Measurements from ENCODE around the gene DBNDD2. TPM values are rescaled to one million over a fixed set of nuclear protein-coding genes. Genes with fewer than 3 reads are reported as not detected.

DBNDD2 gene
- total and polyA plus RNA-seq, 2 donors from 2014 or later, result 50.7 to 51.5 TPM

- DNase-seq (no peak), FAIRE-seq (no peak)
- H3K27me3 ChIP-seq (ENCODE audit: control insufficient read depth, insufficient read depth, low read length), result no peaks in the 10 kb centered on the region
- intact Hi-C loops (cut with DNase I), result no loop called here
- H3K27ac ChIP-seq (ENCODE audit: low read depth in 2 of 2, low read length in 2 of 2), result no peak overlapping the region
- no peak overlapping the region for H3K9ac ChIP-seq (ENCODE audit: low read length in 3 of 3)
- H3K4me1 ChIP-seq (ENCODE audit: control insufficient read depth in 2 of 3, insufficient read depth in 2 of 3, low read depth in 1 of 3, low read length in 3 of 3), result peaks cover 0 to 9% (median 0%) of the 10 kb centered on the region in 3 donors
- H3K36me3 ChIP-seq (ENCODE audit: control insufficient read depth in 2 of 3, insufficient read depth in 3 of 3, low read length in 3 of 3), result peaks cover 0 to 6% (median 0%) of the 10 kb centered on the region in 3 donors
- H3K4me3 ChIP-seq (ENCODE audit: low read length in 3 of 3), result no peak overlapping the region
- no peaks in the 10 kb centered on the region for H3K9me3 ChIP-seq (ENCODE audit: control insufficient read depth in 2 of 3, insufficient read depth in 1 of 3, low read length in 3 of 3)
- TF ChIP-seq, protein P1, sequence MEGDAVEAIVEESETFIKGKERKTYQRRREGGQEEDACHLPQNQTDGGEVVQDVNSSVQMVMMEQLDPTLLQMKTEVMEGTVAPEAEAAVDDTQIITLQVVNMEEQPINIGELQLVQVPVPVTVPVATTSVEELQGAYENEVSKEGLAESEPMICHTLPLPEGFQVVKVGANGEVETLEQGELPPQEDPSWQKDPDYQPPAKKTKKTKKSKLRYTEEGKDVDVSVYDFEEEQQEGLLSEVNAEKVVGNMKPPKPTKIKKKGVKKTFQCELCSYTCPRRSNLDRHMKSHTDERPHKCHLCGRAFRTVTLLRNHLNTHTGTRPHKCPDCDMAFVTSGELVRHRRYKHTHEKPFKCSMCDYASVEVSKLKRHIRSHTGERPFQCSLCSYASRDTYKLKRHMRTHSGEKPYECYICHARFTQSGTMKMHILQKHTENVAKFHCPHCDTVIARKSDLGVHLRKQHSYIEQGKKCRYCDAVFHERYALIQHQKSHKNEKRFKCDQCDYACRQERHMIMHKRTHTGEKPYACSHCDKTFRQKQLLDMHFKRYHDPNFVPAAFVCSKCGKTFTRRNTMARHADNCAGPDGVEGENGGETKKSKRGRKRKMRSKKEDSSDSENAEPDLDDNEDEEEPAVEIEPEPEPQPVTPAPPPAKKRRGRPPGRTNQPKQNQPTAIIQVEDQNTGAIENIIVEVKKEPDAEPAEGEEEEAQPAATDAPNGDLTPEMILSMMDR (IDR thresholded peaks at IDR 0.05; ENCODE audit: borderline replicate concordance, extremely low read depth, insufficient read depth), result no peak
These were observed 641 bp downstream of the DBNDD2 start for GRCh38 chr20:45408646-45409213.

- Histone ChIP-seq H3K9me3 (ENCODE audit: control insufficient read depth in 2 of 3, insufficient read depth in 1 of 3, low read length in 3 of 3) (no peaks in the 10 kb centered on the region), H3K4me1 (ENCODE audit: control insufficient read depth in 2 of 3, insufficient read depth in 2 of 3, low read depth in 1 of 3, low read length in 3 of 3) (peaks cover 0 to 9% (median 0%) of the 10 kb centered on the region in 3 donors), H3K9ac (ENCODE audit: low read length in 3 of 3) (no peak overlapping the region), H3K27ac (ENCODE audit: low read depth in 2 of 2, low read length in 2 of 2) (no peak overlapping the region), H3K27me3 (ENCODE audit: control insufficient read depth, insufficient read depth, low read length) (no peaks in the 10 kb centered on the region), H3K36me3 (ENCODE audit: control insufficient read depth in 2 of 3, insufficient read depth in 3 of 3, low read length in 3 of 3) (peaks cover 0 to 6% (median 0%) of the 10 kb centered on the region in 3 donors), H3K4me3 (ENCODE audit: low read length in 3 of 3) (no peak overlapping the region)
- intact Hi-C loops (cut with DNase I), result no loop called here
- TF ChIP-seq, protein P1 (IDR thresholded peaks at IDR 0.05; ENCODE audit: borderline replicate concordance, extremely low read depth, insufficient read depth), result no peak
- no peak for FAIRE-seq
- no peak for DNase-seq
These were observed 1.6 kb downstream of the DBNDD2 start for GRCh38 chr20:45409521-45410272.

DNA sequence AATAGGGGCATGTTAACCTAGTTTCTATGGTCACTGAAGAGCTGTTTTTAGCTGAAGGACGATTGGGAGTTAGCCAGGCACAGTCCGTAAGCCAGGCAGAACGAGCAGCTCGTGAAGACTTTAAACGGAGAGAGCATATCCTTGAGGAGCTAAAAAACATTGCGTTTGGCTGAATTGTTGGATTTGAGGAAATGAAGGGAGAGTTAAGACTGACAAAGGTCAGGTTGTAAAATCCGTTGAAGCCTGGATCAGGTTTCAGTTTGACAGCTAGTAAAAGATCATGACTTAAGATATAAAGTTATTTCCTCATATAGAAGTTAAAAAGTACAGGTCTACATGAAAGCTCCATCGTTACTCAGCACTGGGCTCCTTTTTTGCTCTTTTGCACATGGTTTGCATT, 2.8 kb downstream of the DBNDD2 start:
- H3K27ac ChIP-seq (ENCODE audit: low read depth in 2 of 2, low read length in 2 of 2), result no peak overlapping the region
- DNase-seq (no peak), FAIRE-seq (no peak)
- H3K27me3 ChIP-seq (ENCODE audit: control insufficient read depth, insufficient read depth, low read length), result no peaks in the 10 kb centered on the region
- peaks cover 0 to 9% (median 7%) of the 10 kb centered on the region in 3 donors for H3K4me1 ChIP-seq (ENCODE audit: control insufficient read depth in 2 of 3, insufficient read depth in 2 of 3, low read depth in 1 of 3, low read length in 3 of 3)
- H3K9ac ChIP-seq (ENCODE audit: low read length in 3 of 3), result no peak overlapping the region
- intact Hi-C loops (cut with DNase I), result no loop called here
- TF ChIP-seq, protein P1 (IDR thresholded peaks at IDR 0.05; ENCODE audit: borderline replicate concordance, extremely low read depth, insufficient read depth), result no peak
- peaks cover 0 to 6% (median 0%) of the 10 kb centered on the region in 3 donors for H3K36me3 ChIP-seq (ENCODE audit: control insufficient read depth in 2 of 3, insufficient read depth in 3 of 3, low read length in 3 of 3)
- no peaks in the 10 kb centered on the region for H3K9me3 ChIP-seq (ENCODE audit: control insufficient read depth in 2 of 3, insufficient read depth in 1 of 3, low read length in 3 of 3)
- no peak overlapping the region for H3K4me3 ChIP-seq (ENCODE audit: low read length in 3 of 3)

All from kidney (tissue), 14 donors.